HG03378 (cell line): Measurements from ENCODE around the gene SLC22A17.
A peak's percentile ranks its signal among the peaks of the same experiment; 100 is the strongest.
"Not testable (repeated sequence)": the region's sequence is repeated elsewhere in the genome, so short reads cannot be mapped to it uniquely, and the experiment has no call there.

Experiments
- ATAC-seq: cut with Tn5 transposase; IDR thresholded peaks from one replicate; pipeline ENCODE4 v1.9.1; 2021; ENCODE audit warnings: mild to moderate bottlenecking, moderate library complexity; ENCODE audit not compliant: unreplicated experiment

SLC22A17 gene

GRCh38 chr14:23345987-23346692 lies 6.5 kb downstream of the SLC22A17 start:
- no peak for ATAC-seq

- ATAC-seq = no peak
Measured at GRCh38 chr14:23344481-23344880, 8.2 kb downstream of the SLC22A17 start.

GRCh38 chr14:23339506-23340268 lies 13.0 kb downstream of the SLC22A17 start:
- no peak for ATAC-seq

GRCh38 chr14:23335623-23336022 lies 17.1 kb downstream of the SLC22A17 start:
- no peak for ATAC-seq

GRCh38 chr14:23327947-23328744 lies 24.5 kb downstream of the SLC22A17 start:
- peak; percentile 56 for ATAC-seq

GRCh38 chr14:23326491-23327332 lies 26.0 kb downstream of the SLC22A17 start:
- ATAC-seq = no peak

- ATAC-seq = not testable (repeated sequence)
Measured at GRCh38 chr14:23325746-23326145, 26.9 kb downstream of the SLC22A17 start.

GRCh38 chr14:23324993-23325392 lies 27.7 kb downstream of the SLC22A17 start:
- no peak for ATAC-seq

- ATAC-seq = no peak
Measured at GRCh38 chr14:23324455-23324846, 28.2 kb downstream of the SLC22A17 start.

- ATAC-seq = no peak
Measured at GRCh38 chr14:23323838-23324454, 28.7 kb downstream of the SLC22A17 start.

- no peak for ATAC-seq
Measured at GRCh38 chr14:23322568-23323517, 29.8 kb downstream of the SLC22A17 start.

- ATAC-seq = no peak
Measured at GRCh38 chr14:23321572-23322547, 30.8 kb downstream of the SLC22A17 start.

GRCh38 chr14:23320584-23321571 lies 31.8 kb downstream of the SLC22A17 start, which contains the start of gene PABPN1:
TSS of gene PABPN1 (plus strand) at chr14:23321457. CDS start at chr14:23321470, 13 bp downstream.
- ATAC-seq = peak; percentile 92

GRCh38 chr14:23319746-23320583 lies 32.7 kb downstream of the SLC22A17 start:
- no peak for ATAC-seq

GRCh38 chr14:23316300-23316699 lies 36.4 kb downstream of the SLC22A17 start:
- ATAC-seq = no peak

GRCh38 chr14:23310546-23310945 lies 42.1 kb downstream of the SLC22A17 start:
- no peak for ATAC-seq
